ENCODE results near the gene ADGRV1.
"Not testable (repeated sequence)": the region's sequence is repeated elsewhere in the genome, so short reads cannot be mapped to it uniquely, and the experiment has no call there.

ADGRV1 gene

DNA sequence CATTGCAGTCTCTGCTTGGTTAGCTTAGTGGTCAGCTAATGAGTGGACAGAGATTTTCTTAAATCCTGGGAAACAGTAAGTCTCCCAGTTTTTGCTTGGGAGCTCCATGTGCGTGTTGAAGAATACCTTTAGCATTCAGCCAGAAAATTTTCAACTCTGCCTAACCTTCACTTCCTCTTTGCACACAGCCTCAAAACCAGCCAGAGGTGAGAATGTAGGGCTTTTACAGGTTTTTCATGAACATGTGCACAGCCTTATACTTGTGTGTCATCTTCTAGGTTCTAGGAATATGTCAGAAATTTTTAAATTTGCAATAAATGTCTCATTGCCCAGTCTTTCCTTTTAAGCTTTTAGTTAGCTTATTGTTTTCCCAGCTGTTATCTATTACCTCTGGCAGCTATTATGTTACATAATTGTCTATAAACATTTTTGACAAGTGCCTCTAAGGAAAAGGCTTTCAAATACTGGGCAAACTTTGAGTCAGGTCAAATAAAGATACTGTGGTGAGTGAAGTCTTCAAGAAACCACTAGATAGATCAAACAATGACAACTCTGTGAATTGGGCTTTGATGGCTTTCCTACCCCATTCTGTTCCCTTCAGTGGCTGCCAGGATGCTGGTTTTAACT lies 12.7 kb downstream of the ADGRV1 start:
- Histone ChIP-seq H3F3A (ENCODE audit: low read depth) (no peaks in the 10 kb centered on the region), H3K4me2 (ENCODE audit: low read depth, low read length, poor library complexity, severe bottlenecking) (no peak overlapping the region), H3K36me3 (ENCODE audit: insufficient read depth, low read length) (no peaks in the 10 kb centered on the region), H4K20me1 (ENCODE audit: insufficient read depth, low read length, poor library complexity, severe bottlenecking) (no peaks in the 10 kb centered on the region), H3K79me2 (ENCODE audit: insufficient read depth, low read length) (no peaks in the 10 kb centered on the region), H3K27me3 (ENCODE audit: insufficient read depth, low read length, poor library complexity, severe bottlenecking) (no peaks in the 10 kb centered on the region), H3K9ac (ENCODE audit: low read depth, low read length, poor library complexity, severe bottlenecking) (no peak overlapping the region), H3K4me3 (ENCODE audit: low read length, poor library complexity, severe bottlenecking) (no peak overlapping the region), H3K9me2 (replicated peaks; ENCODE audit: low read depth, low read length) (no peaks in the 10 kb centered on the region), H3K9me3 (ENCODE audit: insufficient read depth, low read depth, low read length) (no peaks in the 10 kb centered on the region), H3K4me1 (ENCODE audit: insufficient read depth, low read length, poor library complexity, severe bottlenecking) (no peaks in the 10 kb centered on the region), H2AFZ (ENCODE audit: low read length) (no peak overlapping the region)
- TF ChIP-seq CTCF (conservative IDR thresholded peaks at IDR 0.05; ENCODE audit: low read length) (no peak), EZH2phosphoT487 (IDR thresholded peaks at IDR 0.05; ENCODE audit: borderline replicate concordance) (no peak)

DNA sequence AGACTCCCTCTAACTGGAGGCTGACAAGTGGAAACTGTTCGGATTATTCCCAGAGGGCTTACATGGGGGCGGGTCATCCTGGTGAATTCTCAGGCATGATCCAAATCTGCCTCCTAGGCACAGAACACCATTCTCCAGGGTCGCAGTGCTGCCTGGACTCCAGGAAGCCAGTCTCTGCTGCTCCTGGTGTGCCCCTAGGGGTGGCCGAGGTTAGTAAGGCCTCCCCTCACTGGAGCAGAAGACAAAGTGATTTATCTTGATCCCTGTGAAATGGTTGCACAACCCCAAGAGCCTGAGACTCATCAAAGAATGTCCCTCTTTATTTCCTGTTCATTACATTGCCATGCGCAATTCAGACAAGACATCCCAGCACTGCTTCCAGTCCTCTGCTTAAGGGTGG lies 17.1 kb downstream of the ADGRV1 start:
- Histone ChIP-seq H3K9me2 (replicated peaks; ENCODE audit: low read depth, low read length) (no peaks in the 10 kb centered on the region), H3K79me2 (ENCODE audit: insufficient read depth, low read length) (no peaks in the 10 kb centered on the region), H3K9ac (ENCODE audit: low read depth, low read length, poor library complexity, severe bottlenecking) (no peak overlapping the region), H3K4me3 (ENCODE audit: low read length, poor library complexity, severe bottlenecking) (no peak overlapping the region), H3K9me3 (ENCODE audit: insufficient read depth, low read depth, low read length) (no peaks in the 10 kb centered on the region), H3K4me2 (ENCODE audit: low read depth, low read length, poor library complexity, severe bottlenecking) (no peak overlapping the region), H2AFZ (ENCODE audit: low read length) (no peak overlapping the region), H3K4me1 (ENCODE audit: insufficient read depth, low read length, poor library complexity, severe bottlenecking) (no peaks in the 10 kb centered on the region), H3F3A (ENCODE audit: low read depth) (no peaks in the 10 kb centered on the region), H3K27me3 (ENCODE audit: insufficient read depth, low read length, poor library complexity, severe bottlenecking) (no peaks in the 10 kb centered on the region), H3K36me3 (ENCODE audit: insufficient read depth, low read length) (no peaks in the 10 kb centered on the region), H4K20me1 (ENCODE audit: insufficient read depth, low read length, poor library complexity, severe bottlenecking) (no peaks in the 10 kb centered on the region)
- TF ChIP-seq EZH2phosphoT487 (IDR thresholded peaks at IDR 0.05; ENCODE audit: borderline replicate concordance) (no peak), CTCF (conservative IDR thresholded peaks at IDR 0.05; ENCODE audit: low read length) (no peak)

GRCh38 chr5:90576566-90576965 lies 18.0 kb downstream of the ADGRV1 start:
- H4K20me1 ChIP-seq (ENCODE audit: insufficient read depth, low read length, poor library complexity, severe bottlenecking); H3K9me2 ChIP-seq (replicated peaks; ENCODE audit: low read depth, low read length); H3K9ac ChIP-seq (ENCODE audit: low read depth, low read length, poor library complexity, severe bottlenecking); H3F3A ChIP-seq (ENCODE audit: low read depth); H3K4me2 ChIP-seq (ENCODE audit: low read depth, low read length, poor library complexity, severe bottlenecking); H3K9me3 ChIP-seq (ENCODE audit: insufficient read depth, low read depth, low read length); H3K36me3 ChIP-seq (ENCODE audit: insufficient read depth, low read length); H2AFZ ChIP-seq (ENCODE audit: low read length); H3K27me3 ChIP-seq (ENCODE audit: insufficient read depth, low read length, poor library complexity, severe bottlenecking); H3K79me2 ChIP-seq (ENCODE audit: insufficient read depth, low read length); H3K4me3 ChIP-seq (ENCODE audit: low read length, poor library complexity, severe bottlenecking); H3K4me1 ChIP-seq (ENCODE audit: insufficient read depth, low read length, poor library complexity, severe bottlenecking): not testable (repeated sequence)

GRCh38 chr5:90579905-90580304 lies 21.3 kb downstream of the ADGRV1 start:
- not testable (repeated sequence) for H3K4me3 ChIP-seq (ENCODE audit: low read length, poor library complexity, severe bottlenecking); H2AFZ ChIP-seq (ENCODE audit: low read length); H4K20me1 ChIP-seq (ENCODE audit: insufficient read depth, low read length, poor library complexity, severe bottlenecking); H3K9me3 ChIP-seq (ENCODE audit: insufficient read depth, low read depth, low read length); H3K9ac ChIP-seq (ENCODE audit: low read depth, low read length, poor library complexity, severe bottlenecking); H3K36me3 ChIP-seq (ENCODE audit: insufficient read depth, low read length); H3K4me2 ChIP-seq (ENCODE audit: low read depth, low read length, poor library complexity, severe bottlenecking); H3F3A ChIP-seq (ENCODE audit: low read depth); H3K9me2 ChIP-seq (replicated peaks; ENCODE audit: low read depth, low read length); H3K79me2 ChIP-seq (ENCODE audit: insufficient read depth, low read length); H3K4me1 ChIP-seq (ENCODE audit: insufficient read depth, low read length, poor library complexity, severe bottlenecking); H3K27me3 ChIP-seq (ENCODE audit: insufficient read depth, low read length, poor library complexity, severe bottlenecking)

All from Loucy (cell line).